ENCODE measurements around the gene NECAB3. TPM values are rescaled to one million over a fixed set of nuclear protein-coding genes. Genes with fewer than 3 reads are reported as not detected.

The NECAB3 gene
- total and polyA plus RNA-seq, 4 donors: 10.6 to 53.1 (median 23.3) TPM

DNA sequence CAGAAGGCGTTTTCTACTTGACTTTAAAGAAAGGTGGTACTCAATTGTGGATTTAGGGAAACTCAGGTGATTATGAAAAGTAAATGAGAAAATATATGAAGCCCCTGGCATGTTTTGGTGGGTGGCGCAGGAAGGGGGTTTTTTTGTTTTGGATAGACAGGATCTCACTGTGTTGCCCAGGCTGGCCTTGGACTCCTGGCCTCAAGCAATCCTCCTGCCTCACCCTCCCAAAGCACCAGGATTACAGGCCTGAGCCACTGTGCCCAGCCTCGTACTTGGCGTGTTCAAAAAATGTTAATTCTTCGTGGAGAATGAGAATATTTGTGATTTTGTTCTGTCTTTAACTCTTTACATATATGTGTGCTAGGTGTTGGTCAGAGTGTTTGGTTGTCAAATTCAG is 44.2 kb downstream of the NECAB3 start:
- no peaks in the 10 kb centered on the region for H3K27me3 ChIP-seq (ENCODE audit: control insufficient read depth in 1 of 2, insufficient read depth in 2 of 2, low read length in 1 of 2)
- no peak overlapping the region for H3K27ac ChIP-seq (ENCODE audit: low read depth in 1 of 2, low read length in 2 of 2)
- intact Hi-C loops (cut with DNase I): no loop called here
- H3K4me1 ChIP-seq (ENCODE audit: control insufficient read depth in 1 of 2, insufficient read depth in 2 of 2, low read length in 2 of 2): no peaks in the 10 kb centered on the region
- DNase-seq: no peak
- no peaks in the 10 kb centered on the region for H3K9me3 ChIP-seq (ENCODE audit: control insufficient read depth, low read length)
- no peak overlapping the region for H3K4me3 ChIP-seq (ENCODE audit: low read length in 2 of 2)
- no peak for ATAC-seq (ENCODE audit: low FRiP score)
- WGBS, 2 donors: 85 to 86% methylated on average over 5 of the region's 5 CpGs
- peaks cover 3 to 10% of the 10 kb centered on the region in 2 donors for H3K36me3 ChIP-seq (ENCODE audit: control insufficient read depth in 1 of 2, insufficient read depth in 2 of 2, low read length in 1 of 2)

GRCh38 chr20:33629533-33629932 is 44.7 kb downstream of the NECAB3 start:
- Histone ChIP-seq H3K4me1 (ENCODE audit: control insufficient read depth in 1 of 2, insufficient read depth in 2 of 2, low read length in 2 of 2) (no peaks in the 10 kb centered on the region), H3K36me3 (ENCODE audit: control insufficient read depth in 1 of 2, insufficient read depth in 2 of 2, low read length in 1 of 2) (peaks cover 3 to 10% of the 10 kb centered on the region in 2 donors), H3K4me3 (ENCODE audit: low read length in 2 of 2) (no peak overlapping the region), H3K27ac (ENCODE audit: low read depth in 1 of 2, low read length in 2 of 2) (no peak overlapping the region), H3K27me3 (ENCODE audit: control insufficient read depth in 1 of 2, insufficient read depth in 2 of 2, low read length in 1 of 2) (no peaks in the 10 kb centered on the region), H3K9me3 (ENCODE audit: control insufficient read depth, low read length) (no peaks in the 10 kb centered on the region)
- intact Hi-C loops (cut with DNase I): no loop called here
- ATAC-seq (ENCODE audit: low FRiP score) (no peak), DNase-seq (no peak)
- 91 to 94% methylated on average over 10 of the region's 10 CpGs for WGBS, 2 donors

GRCh38 chr20:33627577-33628216 is 46.5 kb downstream of the NECAB3 start:
- ATAC-seq (ENCODE audit: low FRiP score): no peak
- H3K27me3 ChIP-seq (ENCODE audit: control insufficient read depth in 1 of 2, insufficient read depth in 2 of 2, low read length in 1 of 2): no peaks in the 10 kb centered on the region
- no peaks in the 10 kb centered on the region for H3K4me1 ChIP-seq (ENCODE audit: control insufficient read depth in 1 of 2, insufficient read depth in 2 of 2, low read length in 2 of 2)
- H3K4me3 ChIP-seq (ENCODE audit: low read length in 2 of 2): no peak overlapping the region
- H3K9me3 ChIP-seq (ENCODE audit: control insufficient read depth, low read length): no peaks in the 10 kb centered on the region
- 98 to 99% methylated on average over 4 of the region's 4 CpGs for WGBS, 2 donors
- no peak overlapping the region for H3K27ac ChIP-seq (ENCODE audit: low read depth in 1 of 2, low read length in 2 of 2)
- intact Hi-C loops (cut with DNase I): no loop called here
- no peak for DNase-seq
- peaks cover 6 to 10% of the 10 kb centered on the region in 2 donors for H3K36me3 ChIP-seq (ENCODE audit: control insufficient read depth in 1 of 2, insufficient read depth in 2 of 2, low read length in 1 of 2)

DNA sequence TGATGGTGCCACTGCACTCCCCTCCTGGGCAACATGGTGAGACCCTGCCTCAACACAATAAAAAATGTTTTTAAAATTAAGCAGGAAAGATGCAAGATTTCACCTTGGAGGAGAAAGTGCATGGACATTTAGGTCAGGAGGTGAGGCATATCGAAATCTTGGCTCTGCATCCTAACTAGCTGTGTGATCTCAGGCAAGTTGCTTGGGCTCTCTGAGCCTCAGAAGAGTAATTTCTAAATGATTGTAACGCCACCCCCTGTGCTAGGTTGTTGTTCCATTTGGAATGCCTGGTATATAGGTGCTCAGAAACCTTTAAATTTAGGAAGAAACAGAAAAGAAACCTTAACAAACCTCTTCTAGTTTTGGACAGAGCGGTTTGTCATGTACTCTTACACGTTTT is 48.0 kb downstream of the NECAB3 start:
- intact Hi-C loops (cut with DNase I): no loop called here
- H3K9me3 ChIP-seq (ENCODE audit: control insufficient read depth, low read length): no peaks in the 10 kb centered on the region
- no peak overlapping the region for H3K27ac ChIP-seq (ENCODE audit: low read depth in 1 of 2, low read length in 2 of 2)
- no peaks in the 10 kb centered on the region for H3K27me3 ChIP-seq (ENCODE audit: control insufficient read depth in 1 of 2, insufficient read depth in 2 of 2, low read length in 1 of 2)
- ATAC-seq (ENCODE audit: low FRiP score): no peak
- no peak for DNase-seq
- H3K4me1 ChIP-seq (ENCODE audit: control insufficient read depth in 1 of 2, insufficient read depth in 2 of 2, low read length in 2 of 2): no peaks in the 10 kb centered on the region
- H3K36me3 ChIP-seq (ENCODE audit: control insufficient read depth in 1 of 2, insufficient read depth in 2 of 2, low read length in 1 of 2): peaks cover 3 to 8% of the 10 kb centered on the region in 2 donors
- 95 to 98% methylated on average over 4 of the region's 4 CpGs for WGBS, 2 donors
- H3K4me3 ChIP-seq (ENCODE audit: low read length in 2 of 2): no peak overlapping the region

DNA sequence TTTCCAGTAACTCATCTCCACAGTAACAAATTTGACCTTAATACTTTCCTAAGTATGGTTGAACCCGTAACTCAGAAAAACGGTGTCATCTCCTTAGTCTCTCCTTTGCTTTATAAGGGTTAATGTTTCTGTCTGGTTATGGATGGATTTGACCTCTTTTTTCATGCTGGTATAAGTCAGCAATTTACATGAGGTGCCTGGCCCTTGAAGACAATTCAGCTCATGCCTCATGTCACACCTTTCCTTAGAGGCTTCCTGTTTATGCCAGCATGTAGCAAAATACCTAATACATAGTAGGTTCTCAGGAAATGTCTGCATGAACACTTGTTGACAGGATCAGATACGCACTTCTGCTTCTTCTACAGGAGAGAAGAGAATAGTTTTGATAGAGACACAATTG is 49.8 kb downstream of the NECAB3 start:
- H3K27me3 ChIP-seq (ENCODE audit: control insufficient read depth in 1 of 2, insufficient read depth in 2 of 2, low read length in 1 of 2): no peaks in the 10 kb centered on the region
- no peak for ATAC-seq (ENCODE audit: low FRiP score)
- no peaks in the 10 kb centered on the region for H3K9me3 ChIP-seq (ENCODE audit: control insufficient read depth, low read length)
- H3K4me3 ChIP-seq (ENCODE audit: low read length in 2 of 2): no peak overlapping the region
- 93 to 94% methylated on average over 3 of the region's 3 CpGs for WGBS, 2 donors
- H3K36me3 ChIP-seq (ENCODE audit: control insufficient read depth in 1 of 2, insufficient read depth in 2 of 2, low read length in 1 of 2): peaks cover 3 to 7% of the 10 kb centered on the region in 2 donors
- no peak for DNase-seq
- no peak overlapping the region for H3K27ac ChIP-seq (ENCODE audit: low read depth in 1 of 2, low read length in 2 of 2)
- intact Hi-C loops (cut with DNase I): no loop called here
- no peaks in the 10 kb centered on the region for H3K4me1 ChIP-seq (ENCODE audit: control insufficient read depth in 1 of 2, insufficient read depth in 2 of 2, low read length in 2 of 2)

- H3K27ac ChIP-seq (ENCODE audit: low read depth in 1 of 2, low read length in 2 of 2): no peak overlapping the region
- peaks cover 3 to 4% of the 10 kb centered on the region in 2 donors for H3K36me3 ChIP-seq (ENCODE audit: control insufficient read depth in 1 of 2, insufficient read depth in 2 of 2, low read length in 1 of 2)
- no peaks in the 10 kb centered on the region for H3K9me3 ChIP-seq (ENCODE audit: control insufficient read depth, low read length)
- intact Hi-C loops (cut with DNase I): no loop called here
- no peaks in the 10 kb centered on the region for H3K4me1 ChIP-seq (ENCODE audit: control insufficient read depth in 1 of 2, insufficient read depth in 2 of 2, low read length in 2 of 2)
- DNase-seq (no peak), ATAC-seq (ENCODE audit: low FRiP score) (no peak)
- no peaks in the 10 kb centered on the region for H3K27me3 ChIP-seq (ENCODE audit: control insufficient read depth in 1 of 2, insufficient read depth in 2 of 2, low read length in 1 of 2)
- 95 to 97% methylated on average over 10 of the region's 10 CpGs for WGBS, 2 donors
- H3K4me3 ChIP-seq (ENCODE audit: low read length in 2 of 2): no peak overlapping the region
Measured at GRCh38 chr20:33622705-33623365, 51.4 kb downstream of the NECAB3 start.

DNA sequence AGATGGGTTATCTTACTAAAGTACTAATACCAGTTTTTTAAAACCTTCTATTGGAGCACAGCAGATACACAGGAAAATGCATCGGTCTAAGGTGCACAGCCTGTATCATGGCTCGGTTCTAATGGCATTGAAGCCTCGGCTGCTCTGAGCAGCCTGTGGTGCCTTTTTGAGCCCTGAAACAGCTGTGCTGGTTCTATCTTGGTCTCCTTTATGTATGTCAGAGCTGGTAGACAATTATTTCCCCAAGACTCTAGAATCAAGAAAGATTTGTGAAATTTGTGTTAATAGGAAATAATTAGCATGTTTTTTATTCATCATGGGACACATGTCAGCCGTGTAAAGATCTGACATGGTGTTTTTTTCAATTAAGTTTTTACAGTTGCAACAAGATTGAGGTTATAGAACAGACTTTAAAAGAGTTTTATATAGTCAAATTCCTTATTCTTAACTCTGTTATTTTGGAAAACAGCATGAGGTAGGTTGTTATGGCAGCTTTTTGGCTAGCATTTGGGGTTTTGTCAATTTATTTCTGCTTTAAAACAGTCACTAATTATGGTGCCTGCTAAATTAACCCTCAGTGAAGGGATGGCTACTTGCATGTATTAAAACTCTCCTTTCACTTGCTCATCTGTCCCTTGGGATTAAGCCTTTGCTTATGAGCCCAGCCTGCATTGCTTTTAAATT is 52.4 kb downstream of the NECAB3 start:
- Histone ChIP-seq H3K27ac (ENCODE audit: low read depth in 1 of 2, low read length in 2 of 2) (no peak overlapping the region), H3K27me3 (ENCODE audit: control insufficient read depth in 1 of 2, insufficient read depth in 2 of 2, low read length in 1 of 2) (no peaks in the 10 kb centered on the region), H3K9me3 (ENCODE audit: control insufficient read depth, low read length) (no peaks in the 10 kb centered on the region), H3K4me1 (ENCODE audit: control insufficient read depth in 1 of 2, insufficient read depth in 2 of 2, low read length in 2 of 2) (no peaks in the 10 kb centered on the region), H3K36me3 (ENCODE audit: control insufficient read depth in 1 of 2, insufficient read depth in 2 of 2, low read length in 1 of 2) (peaks cover 3 to 4% of the 10 kb centered on the region in 2 donors), H3K4me3 (ENCODE audit: low read length in 2 of 2) (no peak overlapping the region)
- DNase-seq (no peak), ATAC-seq (ENCODE audit: low FRiP score) (no peak)
- WGBS, 2 donors: 87% methylated on average over 4 of the region's 4 CpGs
- intact Hi-C loops (cut with DNase I): no loop called here

DNA sequence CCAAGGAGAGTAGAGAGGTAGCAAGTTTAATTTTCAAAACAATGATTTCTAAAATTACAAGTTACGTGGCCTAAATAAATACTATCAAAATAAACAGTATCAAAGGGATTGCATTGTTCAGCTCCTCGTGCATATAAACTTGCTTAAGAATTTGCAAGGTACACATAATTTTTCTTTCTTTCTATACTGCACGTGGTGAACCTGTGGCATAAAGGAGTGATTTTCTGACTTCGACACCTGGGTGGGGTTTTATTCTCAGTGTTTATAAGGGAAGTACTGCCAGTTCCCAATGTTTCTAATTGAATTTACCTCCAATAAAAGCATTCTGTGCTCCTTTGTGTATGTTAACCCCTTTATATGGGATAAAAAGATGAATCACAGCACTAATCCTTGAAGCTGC is 62.2 kb downstream of the NECAB3 start:
- Histone ChIP-seq H3K9me3 (ENCODE audit: control insufficient read depth, low read length) (no peaks in the 10 kb centered on the region), H3K36me3 (ENCODE audit: control insufficient read depth in 1 of 2, insufficient read depth in 2 of 2, low read length in 1 of 2) (peaks cover 0 to 4% of the 10 kb centered on the region in 2 donors)
- no peak for ATAC-seq (ENCODE audit: low FRiP score)

GRCh38 chr20:33611106-33611505 is 63.1 kb downstream of the NECAB3 start:
- ATAC-seq (ENCODE audit: low FRiP score) (no peak), DNase-seq (no peak)
- intact Hi-C loops (cut with DNase I): no loop called here
- WGBS, 2 donors: 79 to 84% methylated on average over 5 of the region's 5 CpGs
- H3K27ac ChIP-seq (ENCODE audit: low read depth in 1 of 2, low read length in 2 of 2): no peak overlapping the region
- no peak overlapping the region for H3K4me3 ChIP-seq (ENCODE audit: low read length in 2 of 2)
- peaks cover 0 to 4% of the 10 kb centered on the region in 2 donors for H3K36me3 ChIP-seq (ENCODE audit: control insufficient read depth in 1 of 2, insufficient read depth in 2 of 2, low read length in 1 of 2)
- H3K4me1 ChIP-seq (ENCODE audit: control insufficient read depth in 1 of 2, insufficient read depth in 2 of 2, low read length in 2 of 2): no peaks in the 10 kb centered on the region
- H3K9me3 ChIP-seq (ENCODE audit: control insufficient read depth, low read length): no peaks in the 10 kb centered on the region
- no peaks in the 10 kb centered on the region for H3K27me3 ChIP-seq (ENCODE audit: control insufficient read depth in 1 of 2, insufficient read depth in 2 of 2, low read length in 1 of 2)

More for the DNA sequence above, 62.2 kb downstream of the NECAB3 start:
- 69 to 73% methylated on average over 4 of the region's 4 CpGs for WGBS, 2 donors
- intact Hi-C loops (cut with DNase I): no loop called here
- no peak for DNase-seq
- Histone ChIP-seq H3K4me1 (ENCODE audit: control insufficient read depth in 1 of 2, insufficient read depth in 2 of 2, low read length in 2 of 2) (no peaks in the 10 kb centered on the region), H3K27ac (ENCODE audit: low read depth in 1 of 2, low read length in 2 of 2) (no peak overlapping the region), H3K4me3 (ENCODE audit: low read length in 2 of 2) (no peak overlapping the region), H3K27me3 (ENCODE audit: control insufficient read depth in 1 of 2, insufficient read depth in 2 of 2, low read length in 1 of 2) (no peaks in the 10 kb centered on the region)
